Activated CD8-positive, alpha-beta memory T cell treated with anti-CD3 and anti-CD28 coated beads for 24 hours (primary cell): ENCODE measurements around the gene USP22.
"Not testable (repeated sequence)": the region's sequence is repeated elsewhere in the genome, so short reads cannot be mapped to it uniquely, and the experiment has no call there.

Experiments used
- DNase-seq: peaks from one replicate; pipeline ENCODE4 v3.0.0-alpha.2; 2020

The USP22 gene

GRCh38 chr17:20986767-20987510 is 55.9 kb downstream of the USP22 start:
- no peak for DNase-seq

GRCh38 chr17:20983359-20983637 is 59.5 kb downstream of the USP22 start:
- peak; percentile 40 for DNase-seq

DNA sequence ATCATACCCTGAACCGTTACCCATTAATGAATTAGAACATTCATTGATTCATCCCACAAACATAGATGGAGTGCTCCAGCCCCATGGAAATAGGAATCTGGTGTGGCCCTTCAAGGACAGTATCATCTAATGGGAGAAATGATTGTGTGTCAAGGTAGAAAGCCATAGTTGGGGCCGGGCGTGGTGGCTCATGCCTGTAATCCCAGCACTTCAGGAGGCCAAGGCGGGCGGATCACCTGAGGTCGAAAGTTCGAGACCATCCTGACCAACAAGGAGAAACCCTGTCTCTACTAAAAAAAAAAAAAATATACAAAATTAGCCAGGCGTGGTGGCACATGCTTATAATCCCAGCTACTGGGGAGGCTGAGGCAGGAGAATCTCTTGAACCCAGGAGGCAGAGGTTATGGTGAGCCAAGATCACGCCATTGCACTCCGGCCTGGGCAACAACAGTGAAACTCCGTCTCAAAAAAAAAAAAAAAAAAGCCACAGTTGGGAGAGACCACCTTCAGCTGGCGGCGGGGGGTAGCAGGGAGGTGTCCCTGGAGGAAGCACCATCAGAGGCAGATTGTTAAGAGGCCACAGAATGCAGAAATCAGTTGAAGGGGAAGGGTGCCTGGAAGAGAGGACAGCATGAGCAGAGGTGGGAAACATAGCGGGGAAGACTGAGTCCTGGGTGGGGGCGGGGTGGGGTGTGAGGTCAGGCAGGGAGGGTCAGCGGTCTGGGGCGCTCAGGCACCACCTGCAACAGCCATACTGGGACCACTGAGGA is 60.0 kb downstream of the USP22 start:
- DNase-seq: no peak

DNA sequence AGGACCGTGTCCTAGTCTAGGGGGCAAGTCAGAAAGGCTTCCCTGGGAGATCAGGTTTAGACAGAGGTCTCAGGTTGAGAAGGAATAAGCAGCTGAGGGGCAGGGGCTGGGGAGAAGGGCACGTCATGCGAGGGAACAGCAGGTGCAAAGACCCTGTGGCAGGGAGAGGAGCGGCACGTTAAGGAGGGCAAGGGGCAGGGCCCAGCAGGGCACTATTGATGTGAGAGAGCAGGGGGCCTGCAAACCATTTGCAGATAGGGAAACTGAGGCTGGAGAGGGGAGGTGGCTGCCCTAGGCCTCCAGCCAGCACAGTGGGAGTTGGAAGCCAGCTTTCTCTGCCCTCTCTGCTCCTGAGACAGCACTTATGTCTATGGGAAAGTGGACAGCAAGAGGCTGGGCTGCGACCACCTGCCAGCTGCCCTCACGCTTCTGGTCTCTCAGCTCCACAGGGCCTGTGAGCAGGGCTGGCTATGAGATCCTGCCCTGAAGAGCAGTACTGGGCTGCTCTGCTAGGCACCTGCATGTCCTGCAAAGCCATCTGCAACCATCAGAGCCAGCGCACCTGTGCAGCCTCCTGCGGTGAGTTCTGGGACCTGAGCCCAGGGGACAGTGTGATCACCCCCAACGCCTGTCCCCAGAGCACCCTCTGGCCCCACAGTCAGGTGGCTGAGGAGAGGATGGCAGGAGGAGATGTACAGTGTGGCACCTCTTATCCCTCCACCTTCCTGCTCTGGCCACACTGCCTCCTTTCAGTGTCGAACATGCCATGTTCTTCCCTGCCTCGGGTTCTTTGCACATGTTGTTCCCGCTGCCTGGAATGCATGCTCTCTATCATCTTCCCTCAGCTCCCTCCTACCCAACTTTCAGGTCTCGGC is 61.5 kb downstream of the USP22 start:
- DNase-seq: peak; percentile 32

- DNase-seq: no peak
Observed at GRCh38 chr17:20979792-20980083, 63.1 kb downstream of the USP22 start.

DNA sequence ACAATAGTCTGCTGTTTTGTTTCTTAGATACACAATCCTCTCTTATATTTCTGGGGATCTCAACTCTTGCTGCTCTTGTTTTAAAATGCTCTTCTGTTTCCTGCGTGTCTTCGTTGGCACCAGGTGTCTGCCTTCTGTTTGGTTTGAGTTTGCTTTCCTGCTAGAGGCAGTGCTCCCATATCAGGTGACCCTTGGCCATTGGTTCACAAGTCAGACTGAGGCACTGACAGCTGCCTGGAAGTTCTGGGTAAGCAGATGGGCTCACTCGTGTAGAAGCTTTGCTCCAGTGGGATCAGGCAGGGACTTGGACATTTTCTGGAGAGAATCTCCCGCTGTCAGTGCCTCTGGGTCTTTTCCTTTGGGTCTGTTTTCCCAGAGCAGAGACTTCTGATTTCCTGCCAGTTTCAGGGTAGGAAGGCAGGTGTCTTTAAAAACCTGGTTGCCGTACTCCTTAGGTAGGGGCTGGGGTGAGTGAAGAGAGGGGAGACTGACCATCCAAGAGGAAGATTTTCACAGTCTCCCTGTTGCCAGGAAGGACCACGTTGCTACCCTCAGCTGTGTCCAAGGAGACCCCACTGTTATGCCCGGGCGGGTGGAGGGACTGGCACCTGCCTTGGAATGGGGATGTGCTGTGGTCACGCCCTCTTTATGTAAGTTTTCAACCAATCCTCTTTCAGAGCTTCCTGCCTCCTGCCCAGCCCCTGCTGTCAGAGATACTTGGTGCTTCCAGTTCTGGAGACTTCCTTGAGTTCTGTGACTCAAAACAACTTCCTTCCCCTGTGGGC is 63.6 kb downstream of the USP22 start:
- not testable (repeated sequence) for DNase-seq

DNA sequence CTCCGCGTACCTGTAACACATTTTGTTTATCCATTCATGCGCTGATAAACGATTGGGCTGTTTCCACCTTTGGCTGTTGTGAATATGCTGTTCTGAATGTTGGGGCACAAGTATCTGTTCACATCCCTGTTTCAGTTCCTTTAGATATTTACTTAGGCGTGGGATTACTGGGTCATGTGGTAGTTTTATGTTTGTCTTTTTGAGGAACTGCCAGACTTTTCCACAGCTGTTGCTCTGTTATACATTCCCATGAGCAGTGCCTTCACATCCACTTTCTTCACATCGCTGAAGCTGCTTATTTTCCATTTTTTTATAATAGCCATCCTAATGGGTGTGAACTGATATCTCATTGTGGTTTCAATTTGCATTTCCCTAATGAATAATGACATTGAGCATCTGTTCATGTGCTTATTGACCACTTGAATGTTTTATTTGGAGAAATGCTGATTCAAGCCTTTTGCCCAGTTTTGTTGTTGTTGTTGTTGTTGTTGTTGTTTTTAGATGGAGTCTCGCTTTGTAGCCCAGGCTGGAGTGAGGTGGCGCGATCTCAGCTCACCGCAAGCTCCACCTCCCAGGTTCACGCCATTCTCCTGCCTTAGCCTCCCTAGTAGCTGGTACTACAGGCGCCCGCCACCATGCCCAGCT is 65.1 kb downstream of the USP22 start:
- DNase-seq: not testable (repeated sequence)

- DNase-seq: no peak
Observed at GRCh38 chr17:20975566-20975965, 67.2 kb downstream of the USP22 start.

DNA sequence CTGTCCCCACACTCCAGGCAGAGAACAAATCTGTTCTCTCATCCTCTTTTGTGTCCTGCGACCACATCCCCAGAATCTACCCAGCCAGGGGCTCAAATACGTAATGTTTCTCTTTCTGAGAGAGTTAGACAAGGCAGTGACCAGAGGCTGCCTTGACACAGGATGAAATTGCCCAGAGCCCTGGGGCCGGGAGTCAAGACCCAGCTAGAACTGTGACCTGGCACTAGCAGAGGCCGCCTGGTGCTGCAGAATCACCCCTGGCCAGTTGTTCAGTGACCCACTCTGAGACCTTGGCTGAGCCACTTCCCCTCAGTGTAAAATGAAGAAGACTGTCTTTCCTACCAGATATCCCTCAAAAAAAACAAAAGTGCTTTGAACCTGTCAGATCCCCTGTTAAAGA is 72.5 kb downstream of the USP22 start:
- no peak for DNase-seq

GRCh38 chr17:20968913-20969616 is 73.7 kb downstream of the USP22 start:
- DNase-seq: no peak

- no peak for DNase-seq
Observed at GRCh38 chr17:20967776-20968175, 75.0 kb downstream of the USP22 start.

GRCh38 chr17:20966870-20967269 is 75.9 kb downstream of the USP22 start:
- DNase-seq: no peak

DNA sequence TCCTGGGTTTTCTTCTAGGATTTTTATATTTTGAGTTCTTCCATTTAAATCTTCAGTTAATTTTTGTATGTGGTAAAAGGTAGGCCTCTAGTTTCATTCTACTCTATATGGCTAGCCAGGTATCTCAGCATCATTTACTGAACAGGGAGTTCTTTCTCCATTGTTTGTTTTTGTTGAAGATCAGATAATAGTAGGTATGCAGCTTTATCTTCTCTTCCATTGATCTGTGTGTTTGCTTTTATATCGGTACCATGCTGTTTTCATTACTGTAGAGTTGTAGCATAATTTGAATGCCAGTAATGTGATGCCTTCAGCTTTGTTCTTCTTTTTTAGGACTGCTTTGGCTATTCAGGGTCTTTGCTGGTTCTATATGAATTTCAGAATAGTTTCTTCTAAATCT is 77.3 kb downstream of the USP22 start:
- DNase-seq: no peak

DNA sequence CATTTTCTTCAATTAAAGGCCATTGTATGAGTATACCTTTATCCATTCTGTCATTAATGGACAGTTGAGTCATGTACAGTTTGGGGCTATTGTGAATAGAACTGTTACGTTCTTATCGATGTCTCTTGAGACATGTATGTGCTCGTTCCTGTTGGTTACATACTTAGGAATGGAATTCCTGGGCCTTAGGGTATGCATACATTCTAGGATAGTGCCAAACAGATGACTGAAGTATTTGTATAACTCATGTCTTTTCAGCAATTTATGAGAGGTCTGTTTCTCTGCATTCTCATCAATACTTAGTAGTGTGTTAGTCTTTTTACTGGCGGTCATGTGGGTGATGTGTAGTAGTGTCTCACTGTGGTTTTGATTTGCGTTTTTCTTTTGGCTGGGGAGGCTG is 81.2 kb downstream of the USP22 start:
- no peak for DNase-seq

- no peak for DNase-seq
Observed at GRCh38 chr17:20960871-20961270, 81.9 kb downstream of the USP22 start.

GRCh38 chr17:20955427-20956323 is 87.1 kb downstream of the USP22 start:
- no peak for DNase-seq

GRCh38 chr17:20954794-20955193 is 88.0 kb downstream of the USP22 start:
- no peak for DNase-seq

DNA sequence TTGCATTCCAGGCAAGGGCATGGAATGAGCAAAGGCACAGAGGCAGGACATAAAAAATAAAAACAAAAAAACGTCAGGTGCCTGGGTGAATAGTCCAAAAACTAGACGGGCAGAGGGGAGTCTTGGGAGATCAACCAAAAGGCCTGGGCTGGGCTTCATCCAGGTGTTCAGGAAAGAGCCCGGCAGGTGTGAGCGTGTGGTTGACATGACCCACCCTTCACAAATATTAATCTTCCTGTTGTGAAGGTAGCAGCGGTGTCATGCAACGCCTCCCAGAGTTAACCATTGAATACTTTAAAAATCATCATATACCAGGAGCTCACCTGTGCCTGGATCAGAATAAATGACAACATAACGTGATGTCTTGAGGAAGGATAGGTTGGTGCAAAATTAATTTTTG is 90.6 kb downstream of the USP22 start:
- no peak for DNase-seq
